MM.1S (cell line): Measurements from ENCODE around the gene MVD.

Experiments used
- DNase-seq: peaks from one replicate; pipeline ENCODE4 v3.0.0-alpha.2; 2015
- H2AFZ ChIP-seq: fragments of 300-600 bp; sonication (generic); 2 replicates; pipeline ENCODE4 v1.6.0; 2016; ENCODE audit warnings: antibody characterized with exemption, low read length
- H3F3A ChIP-seq: fragments of 300-600 bp; sonication (generic); 2 replicates; pipeline ENCODE4 v1.6.1; 2016; ENCODE audit warnings: mild to moderate bottlenecking, antibody characterized with exemption, low read length, moderate library complexity, mixed read lengths; ENCODE audit not compliant: insufficient read depth
- H3K27ac ChIP-seq: fragments of 300-600 bp; sonication (generic); 2 replicates; pipeline ENCODE4 v1.5.1; 2016; ENCODE audit warnings: mild to moderate bottlenecking, low read length
- H3K27me3 ChIP-seq: fragments of 300-600 bp; sonication (generic); replicated peaks from 2 replicates; pipeline ENCODE4 v1.6.0; 2016; ENCODE audit warnings: low read length; ENCODE audit not compliant: insufficient read depth
- H3K36me3 ChIP-seq: fragments of 300-600 bp; sonication (generic); replicated peaks from 2 replicates; pipeline ENCODE4 v1.6.1; 2016; ENCODE audit warnings: mild to moderate bottlenecking, low read length, mixed read lengths; ENCODE audit not compliant: insufficient read depth
- H3K4me1 ChIP-seq: fragments of 300-600 bp; sonication (generic); 2 replicates; pipeline ENCODE4 v1.6.1; 2016; ENCODE audit warnings: low read length, mixed read lengths
- H3K4me2 ChIP-seq: fragments of 300-600 bp; sonication (generic); 2 replicates; pipeline ENCODE4 v1.6.0; 2016; ENCODE audit warnings: low read depth, low read length
- H3K4me3 ChIP-seq: fragments of 300-600 bp; sonication (generic); 2 replicates; pipeline ENCODE4 v1.5.1; 2016; ENCODE audit warnings: low read length, mixed read lengths
- H3K79me2 ChIP-seq: fragments of 300-600 bp; sonication (generic); 2 replicates; pipeline ENCODE4 v1.6.1; 2016; ENCODE audit warnings: mixed run types, low read length, mixed read lengths
- H3K9ac ChIP-seq: fragments of 300-600 bp; sonication (generic); 2 replicates; pipeline ENCODE4 v1.6.1; 2016; ENCODE audit warnings: low read length, mixed read lengths
- H3K9me2 ChIP-seq: fragments of 300-600 bp; sonication (generic); replicated peaks from 2 replicates; pipeline ENCODE4 v1.6.1; 2016; ENCODE audit warnings: mild to moderate bottlenecking, low read length, mixed read lengths; ENCODE audit not compliant: insufficient read depth
- H3K9me3 ChIP-seq: fragments of 300-600 bp; sonication (generic); replicated peaks from 2 replicates; pipeline ENCODE4 v1.6.1; 2016; ENCODE audit warnings: mild to moderate bottlenecking, low read length, mixed read lengths; ENCODE audit not compliant: insufficient read depth
- H4K20me1 ChIP-seq: fragments of 300-600 bp; sonication (generic); 2 replicates; pipeline ENCODE4 v1.6.1; 2016; ENCODE audit warnings: mild to moderate bottlenecking, low read length, moderate library complexity, mixed read lengths; ENCODE audit not compliant: insufficient read depth
- CTCF ChIP-seq: fragments of 300-600 bp; sonication (generic); IDR thresholded peaks from 2 replicates; pipeline ENCODE4 v1.5.1; 2016; ENCODE audit warnings: antibody characterized with exemption, low read length, mixed read lengths
- EZH2 ChIP-seq: fragments of 300-600 bp; sonication (generic); optimal IDR thresholded peaks from 2 replicates; pipeline ENCODE3; 2017; ENCODE audit warnings: low read depth, mild to moderate bottlenecking, antibody characterized with exemption, low read length, mixed read lengths
- EZH2phosphoT487 ChIP-seq: fragments of 300-600 bp; sonication (generic); IDR thresholded peaks from 2 replicates; pipeline ENCODE4 v1.6.1; 2018; ENCODE audit warnings: antibody characterized with exemption, low read length

The MVD gene

GRCh38 chr16:88695753-88696152, 32.9 kb upstream of the MVD start:
- Histone ChIP-seq H3K27ac (no peak overlapping the region), H3K4me1 (peaks cover 7% of the 10 kb centered on the region), H3K79me2 (no peaks in the 10 kb centered on the region), H3K9me2 (no peaks in the 10 kb centered on the region), H3K9ac (no peak overlapping the region), H3K36me3 (no peaks in the 10 kb centered on the region), H3K27me3 (no peaks in the 10 kb centered on the region), H3K9me3 (no peaks in the 10 kb centered on the region), H3K4me3 (no peak overlapping the region), H4K20me1 (no peaks in the 10 kb centered on the region), H3K4me2 (no peak overlapping the region), H2AFZ (no peak overlapping the region), H3F3A (no peaks in the 10 kb centered on the region; the same call in 1 of the 2 replicates)
- DNase-seq: no peak
- TF ChIP-seq EZH2: no peak
- TF ChIP-seq EZH2phosphoT487: no peak
- TF ChIP-seq CTCF: no peak

DNA sequence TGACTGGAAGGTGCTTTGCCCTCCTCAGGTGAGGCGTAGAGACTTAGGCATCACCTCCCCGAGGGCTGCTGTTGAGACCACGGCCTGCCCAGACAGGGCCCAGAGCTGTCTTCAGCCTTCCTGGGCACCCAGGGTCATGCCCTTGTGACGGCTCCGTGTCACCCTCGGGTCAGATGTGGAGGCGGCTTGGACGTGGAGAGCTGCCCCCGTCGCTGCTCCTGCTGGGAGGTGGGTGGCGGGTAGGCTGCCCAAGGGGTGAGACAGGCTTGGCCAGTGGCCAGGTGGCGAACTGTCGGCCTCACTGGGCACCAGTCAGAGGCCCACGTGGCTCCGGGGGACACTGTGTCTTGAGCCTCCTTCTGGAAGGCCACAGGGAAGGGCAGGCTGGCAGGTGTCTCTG, 32.3 kb upstream of the MVD start:
- Histone ChIP-seq H3K9me2 (no peaks in the 10 kb centered on the region), H3K4me3 (no peak overlapping the region), H4K20me1 (no peaks in the 10 kb centered on the region), H3K27ac (no peak overlapping the region), H3K79me2 (no peaks in the 10 kb centered on the region), H3K9ac (no peak overlapping the region), H3K4me2 (no peak overlapping the region), H3K4me1 (peaks cover 2% of the 10 kb centered on the region), H2AFZ (no peak overlapping the region), H3F3A (no peaks in the 10 kb centered on the region), H3K27me3 (no peaks in the 10 kb centered on the region), H3K36me3 (no peaks in the 10 kb centered on the region), H3K9me3 (no peaks in the 10 kb centered on the region)
- TF ChIP-seq CTCF: no peak
- TF ChIP-seq EZH2phosphoT487: no peak
- TF ChIP-seq EZH2: no peak
- DNase-seq: no peak

DNA sequence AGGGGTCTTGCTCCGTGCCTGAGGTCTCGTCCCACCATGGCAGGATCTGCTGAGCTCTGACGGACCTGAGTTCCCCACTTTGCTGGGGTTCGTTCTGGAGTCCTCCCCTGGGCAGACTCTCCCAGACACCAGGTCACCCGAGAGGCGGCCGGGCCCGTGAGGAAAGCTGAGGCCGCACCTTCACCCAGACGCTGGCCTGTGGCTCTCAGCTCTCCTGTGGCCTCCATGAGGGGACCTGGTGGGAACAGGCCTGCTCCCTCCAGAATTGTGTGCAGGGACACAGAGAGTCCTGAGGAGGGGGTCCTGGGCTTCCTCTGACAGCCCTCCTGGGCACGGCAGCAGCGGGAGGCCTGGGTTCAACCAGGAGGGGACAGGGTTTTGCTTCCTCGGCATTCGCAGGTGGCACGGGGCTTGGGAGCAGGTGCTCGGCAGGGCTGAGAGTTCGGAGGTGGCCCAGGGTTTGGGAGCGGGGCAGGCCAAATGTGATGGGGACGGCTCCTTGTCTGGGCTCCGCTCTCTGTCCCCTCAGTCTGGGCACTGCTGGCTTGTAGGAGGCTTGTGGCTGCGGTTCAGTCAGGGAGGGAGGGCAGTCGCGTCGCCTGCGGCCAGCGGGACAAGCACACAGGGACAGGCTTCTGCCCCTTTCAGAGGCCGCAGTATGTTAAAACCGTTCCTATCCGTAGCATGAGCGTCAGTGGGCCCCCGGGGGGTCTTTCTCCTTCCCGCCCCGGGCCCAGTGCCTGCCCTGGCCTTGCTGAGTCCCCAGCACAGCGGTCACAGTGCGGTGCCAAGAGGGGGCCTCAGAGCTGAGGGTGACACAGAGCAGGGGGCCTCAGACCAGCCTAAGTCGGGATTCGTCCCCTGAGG, 31.6 kb upstream of the MVD start:
- TF ChIP-seq EZH2 (no peak), EZH2phosphoT487 (no peak), CTCF (no peak)

More for the DNA sequence above, 31.6 kb upstream of the MVD start:
- Histone ChIP-seq H3K36me3 (no peaks in the 10 kb centered on the region), H3K9me3 (no peaks in the 10 kb centered on the region), H3K4me1 (no peaks in the 10 kb centered on the region), H3K79me2 (no peaks in the 10 kb centered on the region), H2AFZ (no peak overlapping the region), H3K9me2 (no peaks in the 10 kb centered on the region), H3K27ac (no peak overlapping the region), H3K4me2 (no peak overlapping the region), H3K9ac (no peak overlapping the region), H3K27me3 (no peaks in the 10 kb centered on the region), H4K20me1 (no peaks in the 10 kb centered on the region), H3F3A (no peaks in the 10 kb centered on the region), H3K4me3 (no peak overlapping the region)
- DNase-seq: no peak
